Measurements from ENCODE around the gene TMEM164. TPM values are rescaled to one million over a fixed set of nuclear protein-coding genes. Genes with fewer than 3 reads are reported as not detected.

Gene TMEM164
- total and polyA plus RNA-seq, 2 of the 4 experiments (the other 2 are of a cell fraction): 6.3 to 7.1 TPM

GRCh38 chrX:110180928-110181310, 178.0 kb downstream of the TMEM164 start:
- Histone ChIP-seq H3K79me1 (ENCODE audit: low read depth in 1 of 2, low read length in 2 of 2) (peaks cover 0 to 14% of the 10 kb centered on the region in 2 experiments; a peak in 2 of 4 replicates), H2AK5ac (ENCODE audit: low read depth, low read length) (no peak overlapping the region), H2BK20ac (ENCODE audit: low read depth, low read length) (no peak overlapping the region), H3K9me3 (ENCODE audit: control insufficient read depth, insufficient read depth, low read length) (no peaks in the 10 kb centered on the region; the same call in 1 of the 2 replicates), H3K4me2 (ENCODE audit: low read depth, low read length) (peak overlapping the region; percentile 54; the same call in 1 of the 2 replicates), H3K23ac (ENCODE audit: low read depth, low read length) (no peak overlapping the region), H3K18ac (ENCODE audit: low read depth, low read length) (no peak overlapping the region), H3K9ac (ENCODE audit: low read depth, low read length) (no peak overlapping the region), H3K9me1 (ENCODE audit: insufficient read depth, low read length) (peaks cover 15% of the 10 kb centered on the region), H4K91ac (ENCODE audit: insufficient read depth, low read depth, low read length) (no peak overlapping the region), H4K8ac (ENCODE audit: low read depth in 2 of 2, low read length in 2 of 2) (no peak overlapping the region; a peak in 1 of 4 replicates), H3K56ac (ENCODE audit: extremely low read depth, insufficient read depth, low read length) (no peak overlapping the region), H3K27ac (ENCODE audit: insufficient read depth, low read length) (no peak overlapping the region), H2AK9ac (replicated peaks; ENCODE audit: low read depth, low read length, poor library complexity) (no peak overlapping the region), H3K4ac (ENCODE audit: low read depth, low read length) (no peak overlapping the region), H3K27me3 (ENCODE audit: control insufficient read depth, insufficient read depth, low read length) (no peaks in the 10 kb centered on the region; the same call in 1 of the 2 replicates), H3K36me3 (ENCODE audit: control insufficient read depth, insufficient read depth, low read length) (0 out of 2 replicates have a peak, but pooled peaks cover 2% of the 10 kb centered on the region), H2BK5ac (ENCODE audit: low read depth, low read length, poor library complexity, severe bottlenecking) (peak overlapping the region; percentile 34), H2AFZ (replicated peaks; ENCODE audit: low read length, poor library complexity) (no peak overlapping the region), H3K14ac (replicated peaks; ENCODE audit: low read depth, low read length) (no peak overlapping the region), H2BK15ac (ENCODE audit: low read depth, low read length) (no peak overlapping the region), H4K5ac (ENCODE audit: low read depth, low read length) (no peak overlapping the region), H2BK120ac (ENCODE audit: low read depth, low read length) (no peak overlapping the region), H4K20me1 (ENCODE audit: insufficient read depth, low read length) (no peaks in the 10 kb centered on the region), H3K4me1 (ENCODE audit: control insufficient read depth, insufficient read depth, low read length) (peaks cover 9% of the 10 kb centered on the region), H3K4me3 (ENCODE audit: insufficient read depth, low read depth, low read length) (no peak overlapping the region)
- dilution Hi-C loops (cut with HindIII; ENCODE audit: low sequenced_read_pairs, unreplicated experiment): no loop called here
- ATAC-seq (ENCODE audit: low read depth) (peak; percentile 71), DNase-seq (peak; percentile 36)
- TF ChIP-seq SMC3 (IDR thresholded peaks at IDR 0.05; ENCODE audit: low read depth, low read length): no peak
- TF ChIP-seq FOS (IDR thresholded peaks at IDR 0.05; ENCODE audit: low read depth, low read length): 0 out of 2 replicates have a peak, but pooled peaks have one; percentile 1
- ChIA-PET POLR2A (ENCODE audit: unreplicated experiment) (no interaction called here), CTCF (no interaction called here)
- 71% methylated on average over 4 of the region's 6 CpGs; no CpG with 5 or more reads in 1 of the 2 experiments for WGBS, 2 experiments (ENCODE audit: extremely low coverage in 2 of 2, insufficient read length in 1 of 2)
- in situ Hi-C loops (cut with MboI; ENCODE audit: low sequenced_read_pairs): no loop called here
- intact Hi-C loops (cut with micrococcal nuclease): loop anchor here (5.0 kb wide), 1 partner anchor 136 kb away; the partner anchor contains the start of gene AMMECR1
- no TSS peak for BruUV-seq (replicated peaks)

Data from IMR-90 (cell line).